Endodermal cell (in vitro differentiated cells): ENCODE data around the gene MYL12B. TPM values are rescaled to one million over a fixed set of nuclear protein-coding genes. Genes with fewer than 3 reads are reported as not detected.

Experiments used
- DNase-seq: peaks from one replicate; pipeline ENCODE4 v3.0.0-alpha.2; 2017
- H3K27ac ChIP-seq: 2 replicates; pipeline ENCODE4 v1.5.1; 2013; ENCODE audit warnings: mild to moderate bottlenecking, low read depth, low read length, moderate library complexity
- H3K27me3 ChIP-seq: 2 replicates; pipeline ENCODE4 v1.6.1; 2013; ENCODE audit warnings: mild to moderate bottlenecking, low read length, moderate library complexity; ENCODE audit not compliant: insufficient read depth, control insufficient read depth, poor library complexity, severe bottlenecking
- H3K36me3 ChIP-seq: 2 replicates; pipeline ENCODE4 v1.7.0; 2013; ENCODE audit warnings: mild to moderate bottlenecking, low read length, moderate library complexity; ENCODE audit not compliant: control insufficient read depth, insufficient read depth
- H3K4me1 ChIP-seq: one replicate; pipeline ENCODE4 v1.7.0; 2013; ENCODE audit warnings: low read length; ENCODE audit not compliant: control insufficient read depth, insufficient read depth
- H3K4me3 ChIP-seq: 2 replicates; pipeline ENCODE4 v1.5.1; 2013; ENCODE audit warnings: mild to moderate bottlenecking, low read length, moderate library complexity
- H3K9ac ChIP-seq: 2 replicates; pipeline ENCODE4 v1.6.1; 2013; ENCODE audit warnings: mild to moderate bottlenecking, low read length, moderate library complexity; ENCODE audit not compliant: poor library complexity, severe bottlenecking; ENCODE audit errors: extremely low read depth
- H3K9me3 ChIP-seq: 2 replicates; pipeline ENCODE4 v1.6.1; 2013; ENCODE audit warnings: mild to moderate bottlenecking, low read length, moderate library complexity; ENCODE audit not compliant: control insufficient read depth
- H3K27ac Mint-ChIP-seq: 2 replicates; pipeline ENCODE4 v1.8.0; 2020; ENCODE audit warnings: mixed read lengths
- H3K27me3 Mint-ChIP-seq: 2 replicates; pipeline ENCODE4 v1.8.0; 2021; ENCODE audit warnings: mild to moderate bottlenecking, mixed read lengths; ENCODE audit not compliant: insufficient read depth
- H3K36me3 Mint-ChIP-seq: 2 replicates; pipeline ENCODE4 v1.8.0; 2020; ENCODE audit warnings: low read depth, mixed read lengths
- H3K4me1 Mint-ChIP-seq: 2 replicates; pipeline ENCODE4 v1.8.0; 2020; ENCODE audit warnings: mixed read lengths
- H3K4me3 Mint-ChIP-seq: 2 replicates; pipeline ENCODE4 v1.8.0; 2020; ENCODE audit warnings: mild to moderate bottlenecking, moderate library complexity, mixed read lengths
- H3K9me3 Mint-ChIP-seq: 2 replicates; pipeline ENCODE4 v1.8.0; 2020; ENCODE audit warnings: mild to moderate bottlenecking, mixed read lengths
- WGBS, 2 experiments: methylation state at CpG; one replicate each; pipeline versions ENCODE4 v1.1.5 to v1.1.7; 2013; ENCODE audit warnings: missing lambda C conversion rate in 2 of 2, mixed read lengths in 1 of 2; ENCODE audit not compliant: insufficient coverage in 1 of 2, insufficient read length in 1 of 2; 5-methylcytosine and 5-hydroxymethylcytosine counted together
- total RNA-seq, 2 donors: library from RNA; stranded (reverse); fragmentation: NEBNext Ultra II Directional in 1 of 2; extraction: Animal tissue kit (Norgen Biotek cat#: 25700) in 1 of 2; gene quantifications; 2 replicates in 1 of 2; 3 replicates in 1 of 2; pipeline ENCODE4 v1.2.1, GENCODE V29; 2021
- TF ChIP-seq, protein P1 (sequence below): fragments of 200-600 bp; sonication (generic); conservative IDR thresholded peaks from 2 replicates; pipeline ENCODE4 v1.5.0; 2021; ENCODE audit warnings: antibody characterized with exemption, mild to moderate bottlenecking

Gene MYL12B
- total RNA-seq, 2 donors from 2014 or later, result 190 to 198 TPM

DNA sequence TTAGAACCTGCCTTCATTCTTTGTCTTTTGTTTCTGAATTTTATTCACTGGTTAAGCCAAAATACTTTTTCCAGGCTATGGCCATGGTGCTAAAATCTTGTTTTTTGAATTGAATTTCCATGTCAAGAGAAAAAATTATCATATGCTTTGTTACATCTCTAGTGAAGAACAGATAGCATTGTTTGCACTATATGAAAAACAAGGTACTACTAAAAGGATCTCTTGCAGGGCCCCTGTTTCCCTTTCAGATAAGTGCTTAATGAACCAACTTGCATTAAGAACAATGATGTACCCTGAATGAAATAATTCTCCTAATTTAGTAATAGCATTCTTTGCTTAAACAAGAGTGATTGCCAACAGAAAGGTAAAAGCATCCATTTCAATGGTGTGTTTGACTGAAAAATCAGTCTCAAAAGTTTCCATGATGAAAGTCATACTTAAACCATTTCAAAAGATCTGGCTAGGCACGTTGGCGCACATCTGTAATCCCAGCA lies 4.3 kb upstream of the MYL12B start:
- Mint-ChIP-seq H3K4me3 (no peak overlapping the region), H3K36me3 (peaks cover 52% of the 10 kb centered on the region), H3K27ac (no peak overlapping the region), H3K4me1 (peaks cover 42% of the 10 kb centered on the region), H3K27me3 (no peaks in the 10 kb centered on the region), H3K9me3 (no peaks in the 10 kb centered on the region)
- H3K4me3 ChIP-seq, result no peak overlapping the region
- H3K9ac ChIP-seq, result no peak overlapping the region
- TF ChIP-seq, protein P1, sequence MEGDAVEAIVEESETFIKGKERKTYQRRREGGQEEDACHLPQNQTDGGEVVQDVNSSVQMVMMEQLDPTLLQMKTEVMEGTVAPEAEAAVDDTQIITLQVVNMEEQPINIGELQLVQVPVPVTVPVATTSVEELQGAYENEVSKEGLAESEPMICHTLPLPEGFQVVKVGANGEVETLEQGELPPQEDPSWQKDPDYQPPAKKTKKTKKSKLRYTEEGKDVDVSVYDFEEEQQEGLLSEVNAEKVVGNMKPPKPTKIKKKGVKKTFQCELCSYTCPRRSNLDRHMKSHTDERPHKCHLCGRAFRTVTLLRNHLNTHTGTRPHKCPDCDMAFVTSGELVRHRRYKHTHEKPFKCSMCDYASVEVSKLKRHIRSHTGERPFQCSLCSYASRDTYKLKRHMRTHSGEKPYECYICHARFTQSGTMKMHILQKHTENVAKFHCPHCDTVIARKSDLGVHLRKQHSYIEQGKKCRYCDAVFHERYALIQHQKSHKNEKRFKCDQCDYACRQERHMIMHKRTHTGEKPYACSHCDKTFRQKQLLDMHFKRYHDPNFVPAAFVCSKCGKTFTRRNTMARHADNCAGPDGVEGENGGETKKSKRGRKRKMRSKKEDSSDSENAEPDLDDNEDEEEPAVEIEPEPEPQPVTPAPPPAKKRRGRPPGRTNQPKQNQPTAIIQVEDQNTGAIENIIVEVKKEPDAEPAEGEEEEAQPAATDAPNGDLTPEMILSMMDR, result no peak
- no peaks in the 10 kb centered on the region for H3K9me3 ChIP-seq
- H3K4me1 ChIP-seq, result peaks cover 19% of the 10 kb centered on the region
- 92 to 97% methylated on average over 2 of the region's 2 CpGs for WGBS, 2 experiments
- peaks cover 70% of the 10 kb centered on the region for H3K36me3 ChIP-seq
- H3K27me3 ChIP-seq, result no peaks in the 10 kb centered on the region
- H3K27ac ChIP-seq, result no peak overlapping the region
- no peak for DNase-seq

DNA sequence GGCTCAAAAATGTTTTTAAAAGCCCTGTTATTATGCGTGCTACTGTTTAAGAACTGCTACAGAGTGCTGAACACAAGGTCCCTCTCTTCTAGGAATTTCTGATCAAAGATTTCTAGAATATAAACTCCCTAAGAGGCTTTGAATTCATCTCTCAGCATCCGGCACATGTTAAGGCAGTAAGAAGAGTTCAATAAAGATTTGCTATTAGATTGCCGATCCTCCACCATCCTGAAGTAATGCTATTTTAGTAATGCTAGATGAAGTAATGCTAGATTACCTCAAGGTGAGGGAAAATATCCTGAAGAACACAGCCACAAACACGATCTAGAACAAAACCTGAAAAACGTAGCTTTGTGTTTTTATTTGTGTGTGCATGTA lies 949 bp upstream of the MYL12B start:
- H3K36me3 ChIP-seq, result peaks cover 37% of the 10 kb centered on the region
- peak overlapping the region; percentile 99 for H3K27ac ChIP-seq
- WGBS, 2 experiments, result 37 to 48% methylated on average over 3 to 5 of the region's 5 CpGs
- Mint-ChIP-seq H3K27ac (peak overlapping the region; percentile 99), H3K27me3 (no peaks in the 10 kb centered on the region), H3K36me3 (peaks cover 22% of the 10 kb centered on the region), H3K9me3 (no peaks in the 10 kb centered on the region), H3K4me1 (peaks cover 48% of the 10 kb centered on the region), H3K4me3 (peak overlapping the region; percentile 75)
- peak overlapping the region; percentile 99 for H3K4me3 ChIP-seq
- H3K9ac ChIP-seq, result peak overlapping the region; percentile 92
- TF ChIP-seq, protein P1, result no peak
- H3K27me3 ChIP-seq, result no peaks in the 10 kb centered on the region
- H3K4me1 ChIP-seq, result peaks cover 9% of the 10 kb centered on the region
- DNase-seq, result no peak
- no peaks in the 10 kb centered on the region for H3K9me3 ChIP-seq

DNA sequence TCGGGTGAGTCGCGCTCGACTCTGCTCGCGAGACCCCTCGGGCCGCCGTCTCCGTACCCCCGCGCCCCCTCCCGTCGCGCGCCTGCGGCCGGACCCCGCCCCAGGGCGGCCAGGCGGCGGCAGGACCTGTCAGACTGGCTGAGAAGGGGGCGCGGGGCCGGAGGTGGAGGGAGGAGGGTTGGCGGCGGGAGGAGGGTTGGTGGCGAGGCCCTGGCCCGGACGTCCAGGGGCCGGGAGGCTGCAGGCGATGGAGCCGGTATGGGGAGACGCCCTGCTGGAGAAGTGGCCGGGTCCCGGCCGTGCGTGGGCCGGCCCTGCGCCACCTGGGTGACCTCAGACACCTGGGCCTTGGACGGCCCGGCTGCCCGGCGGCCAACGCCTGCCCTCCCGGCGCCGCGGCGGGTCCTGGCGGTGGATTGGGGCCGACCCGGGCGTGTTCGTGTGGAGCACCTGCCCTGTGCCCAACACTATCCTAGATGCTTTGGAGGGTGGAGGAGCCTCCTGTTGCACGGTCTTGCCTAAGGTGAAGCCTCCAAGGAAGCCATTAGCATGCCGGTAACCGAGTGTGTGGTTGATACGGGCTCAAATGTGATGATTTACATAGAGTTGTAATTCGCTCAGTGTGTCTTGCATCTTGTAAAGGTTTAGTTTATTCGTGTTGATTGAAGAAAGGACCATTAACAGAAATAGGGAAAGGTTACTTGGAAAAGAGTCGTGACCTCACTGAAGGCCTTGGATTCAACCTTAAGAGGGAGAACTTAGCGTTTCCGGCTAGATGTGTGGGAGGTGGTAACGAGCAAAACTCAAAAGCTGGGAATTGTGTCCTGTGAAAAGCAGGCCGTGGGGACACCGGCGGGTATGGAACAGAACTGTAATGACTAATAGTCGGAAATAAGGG lies 550 bp downstream of the MYL12B start:
- DNase-seq, result no peak
- 0% methylated on average over 26 to 67 of the region's 69 CpGs for WGBS, 2 experiments
- TF ChIP-seq, protein P1, result no peak
- Histone ChIP-seq H3K9me3 (no peaks in the 10 kb centered on the region), H3K4me3 (peak overlapping the region; percentile 99), H3K27me3 (no peaks in the 10 kb centered on the region), H3K27ac (peak overlapping the region; percentile 99), H3K4me1 (peaks cover 5% of the 10 kb centered on the region), H3K9ac (peak overlapping the region; percentile 92), H3K36me3 (peaks cover 30% of the 10 kb centered on the region)
- Mint-ChIP-seq H3K4me1 (peaks cover 44% of the 10 kb centered on the region), H3K27me3 (no peaks in the 10 kb centered on the region), H3K9me3 (no peaks in the 10 kb centered on the region), H3K36me3 (peaks cover 10% of the 10 kb centered on the region), H3K4me3 (peak overlapping the region; percentile 75), H3K27ac (peak overlapping the region; percentile 99)
